Dermis blood vessel endothelial cell (primary cell): ENCODE results near the gene ITGA4. TPM values are rescaled to one million over a fixed set of nuclear protein-coding genes. Genes with fewer than 3 reads are reported as not detected.

Experiments
- DNase-seq: peaks from one replicate; pipeline ENCODE4 v3.0.0; 2010
- total RNA-seq: library from RNA; depleted of rRNA; stranded (reverse); fragments of >200 nt; gene quantifications from 2 replicates; pipeline ENCODE4 v1.2.3, GENCODE V29; 2014

The ITGA4 gene
- total RNA-seq, 1 donor from 2014 or later = 1.0 TPM

- no peak for DNase-seq
Measured at GRCh38 chr2:181517685-181518301, 60.6 kb downstream of the ITGA4 start.

- DNase-seq = no peak
Measured at GRCh38 chr2:181520253-181520652, 63.1 kb downstream of the ITGA4 start.

GRCh38 chr2:181523756-181524155 lies 66.6 kb downstream of the ITGA4 start:
- no peak for DNase-seq

GRCh38 chr2:181526014-181526413 lies 68.8 kb downstream of the ITGA4 start:
- no peak for DNase-seq

- DNase-seq = no peak
Measured at GRCh38 chr2:181527058-181527457, 69.9 kb downstream of the ITGA4 start.

GRCh38 chr2:181528441-181528840 lies 71.3 kb downstream of the ITGA4 start:
- no peak for DNase-seq

GRCh38 chr2:181536730-181537129 lies 79.5 kb downstream of the ITGA4 start:
- no peak for DNase-seq

- DNase-seq = no peak
Measured at GRCh38 chr2:181540421-181540820, 83.2 kb downstream of the ITGA4 start.

GRCh38 chr2:181542170-181542569 lies 85.0 kb downstream of the ITGA4 start:
- no peak for DNase-seq

- DNase-seq = no peak
Measured at GRCh38 chr2:181546086-181546485, 88.9 kb downstream of the ITGA4 start.

GRCh38 chr2:181552808-181553207 lies 95.6 kb downstream of the ITGA4 start:
- DNase-seq = no peak

- DNase-seq = no peak
Measured at GRCh38 chr2:181553244-181553643, 96.1 kb downstream of the ITGA4 start.

- no peak for DNase-seq
Measured at GRCh38 chr2:181554061-181554830, 97.1 kb downstream of the ITGA4 start.

- no peak for DNase-seq
Measured at GRCh38 chr2:181558371-181558770, 101.2 kb downstream of the ITGA4 start.

GRCh38 chr2:181563101-181563692 lies 106.0 kb downstream of the ITGA4 start:
- DNase-seq = no peak

- no peak for DNase-seq
Measured at GRCh38 chr2:181566334-181567032, 109.3 kb downstream of the ITGA4 start.

- no peak for DNase-seq
Measured at GRCh38 chr2:181570059-181570458, 112.9 kb downstream of the ITGA4 start.

GRCh38 chr2:181570833-181571661 lies 113.9 kb downstream of the ITGA4 start:
- DNase-seq = peak; percentile 27

- DNase-seq = peak; percentile 64
Measured at GRCh38 chr2:181573140-181573736, 116.1 kb downstream of the ITGA4 start.

GRCh38 chr2:181574321-181574720 lies 117.1 kb downstream of the ITGA4 start:
- no peak for DNase-seq

GRCh38 chr2:181575024-181575649 lies 118.0 kb downstream of the ITGA4 start:
- DNase-seq = no peak

GRCh38 chr2:181575650-181576025 lies 118.5 kb downstream of the ITGA4 start:
- no peak for DNase-seq
